Spleen (tissue), 11 donors: Measurements from ENCODE around the gene CPLANE1. TPM values are rescaled to one million over a fixed set of nuclear protein-coding genes. Genes with fewer than 3 reads are reported as not detected.
A peak's percentile ranks its signal among the peaks of the same experiment; 100 is the strongest.
"Not testable (repeated sequence)": the region's sequence is repeated elsewhere in the genome, so short reads cannot be mapped to it uniquely, and the experiment has no call there.

ENCODE experiments used
- DNase-seq: peaks from one replicate; pipeline ENCODE4 v3.0.0-alpha.2; 2020
- H3K27ac ChIP-seq, 8 donors: fragments of 200-600 bp; sonication (generic) in 7 of 8; 1 replicate in 4 of 8; 2 replicates in 4 of 8; pipeline versions ENCODE4 v1.5.0 to v1.8.0; 2016 to 2021; ENCODE audit warnings: inconsistent platforms in 4 of 8, mild to moderate bottlenecking in 4 of 8, moderate library complexity in 1 of 8
- H3K27me3 ChIP-seq, 7 donors: fragments of 200-600 bp; sonication (generic) in 6 of 7; replicated peaks in 1 of 7; 1 replicate in 4 of 7; 2 replicates in 3 of 7; pipeline versions ENCODE4 v1.5.0 to v1.8.0; 2016 to 2021; ENCODE audit warnings: inconsistent platforms in 3 of 7, mild to moderate bottlenecking in 1 of 7
- H3K36me3 ChIP-seq, 6 donors: fragments of 200-600 bp; sonication (generic) in 5 of 6; 1 replicate in 4 of 6; 2 replicates in 2 of 6; pipeline versions ENCODE4 v1.5.0 to v1.8.0; 2016 to 2021; ENCODE audit warnings: inconsistent platforms in 2 of 6
- H3K4me1 ChIP-seq, 6 donors: fragments of 200-600 bp; sonication (generic) in 5 of 6; 1 replicate in 3 of 6; 2 replicates in 3 of 6; pipeline versions ENCODE4 v1.5.0 to v1.8.0; 2016 to 2021; ENCODE audit warnings: inconsistent platforms in 3 of 6
- H3K4me3 ChIP-seq, 8 donors: fragments of 200-600 bp; sonication (generic) in 7 of 8; 1 replicate in 4 of 8; 2 replicates in 4 of 8; pipeline versions ENCODE4 v1.5.0 to v1.8.0; 2016 to 2021; ENCODE audit warnings: inconsistent platforms in 4 of 8, mild to moderate bottlenecking in 4 of 8, moderate library complexity in 2 of 8
- H3K9me3 ChIP-seq, 8 donors: fragments of 200-600 bp; sonication (generic) in 7 of 8; 1 replicate in 4 of 8; 2 replicates in 4 of 8; pipeline versions ENCODE4 v1.5.0 to v1.8.0; 2016 to 2021; ENCODE audit warnings: inconsistent platforms in 4 of 8
- CTCF ChIP-seq, 11 experiments: fragments of 200-600 bp in 7 of 11; fragments of 450-650 bp in 4 of 11; sonication (generic) in 4 of 11; IDR thresholded peaks in 8 of 11; conservative IDR thresholded peaks in 3 of 11; 1 replicate in 7 of 11; 2 replicates in 4 of 11; pipeline versions ENCODE4 v1.4.0 to v1.8.0; 2016 to 2021; ENCODE audit warnings: antibody characterized with exemption in 11 of 11, inconsistent platforms in 4 of 11, mild to moderate bottlenecking in 1 of 11
- POLR2A ChIP-seq, 3 donors: fragments of 450-650 bp; IDR thresholded peaks; one replicate each; pipeline ENCODE4 v1.5.1; 2017; ENCODE audit warnings: antibody characterized with exemption in 3 of 3, mild to moderate bottlenecking in 1 of 3
- POLR2AphosphoS5 ChIP-seq, 3 donors: sonication (generic); formaldehyde crosslinking; IDR thresholded peaks; one replicate each; pipeline ENCODE4 v1.5.1; 2017; ENCODE audit warnings: antibody characterized with exemption in 3 of 3
- WGBS, 5 donors: extraction: QIAGEN DNeasy Blood & Tissue Kit in 3 of 5; methylation state at CpG; one replicate each; pipeline versions ENCODE4 v1.1.5 to v1.1.7; 2013 to 2018; 5-methylcytosine and 5-hydroxymethylcytosine counted together
- intact Hi-C: fragments of 100-400 bp; cut with DNase I; formaldehyde crosslinking; loops from one replicate; pipeline ENCODE4 v1.15.0; 2023; ENCODE audit warnings: low total_unique reads
- polyA plus RNA-seq, 3 donors: library from polyadenylated mRNA; stranded (reverse); fragments of 200-250 nt; gene quantifications; one replicate each; pipeline ENCODE4 v1.2.1, GENCODE V29; 2013
- total RNA-seq, 7 donors: library from RNA; depleted of rRNA in 3 of 7; stranded (reverse); fragments of >200 nt in 3 of 7; fragmentation: NEBNext Ultra II Directional in 4 of 7; extraction: Animal tissue kit (Norgen Biotek cat#: 25700) in 4 of 7; gene quantifications; one replicate each; pipeline versions ENCODE4 v1.1.0 to v1.2.1, GENCODE V29; 2016 to 2021
- donor health status: healthy with polysubstance abuse.
- donor health status: DM: no; HTN: no; CAD: no; lungs with moderate emphysema.
- donor health status: DM: no; HTN: no; CAD: no.
- donor health status: Bipolar disorder and iron deficiency.
- donor health status: healthy.
- donor health status: DM: no; HTN: no; CAD: no.
- donor health status: DM: yes; HTN: yes; CAD: no.

Gene CPLANE1
- total and polyA plus RNA-seq, 10 donors = 1.2 to 31.7 (median 19.1) TPM

- DNase-seq = no peak
- Histone ChIP-seq H3K9me3 (peaks cover 0 to 24% (median 17%) of the 10 kb centered on the region in 8 donors), H3K4me1 (no peaks in the 10 kb centered on the region), H3K27me3 (no peaks in the 10 kb centered on the region), H3K27ac (no peak overlapping the region), H3K36me3 (no peaks in the 10 kb centered on the region), H3K4me3 (no peak overlapping the region)
- intact Hi-C loops = no loop called here
- 61 to 88% (median 74%) methylated on average over 1 of the region's 1 CpG for WGBS, 5 donors
- TF ChIP-seq POLR2A (IDR thresholded peaks at IDR 0.05) (no peak), POLR2AphosphoS5 (IDR thresholded peaks at IDR 0.05) (no peak)
Measured at GRCh38 chr5:37272511-37272910, 23.3 kb upstream of the CPLANE1 start.

GRCh38 chr5:37268100-37268499, 18.9 kb upstream of the CPLANE1 start:
- H3K36me3 ChIP-seq, intact Hi-C loops, DNase-seq, H3K27me3 ChIP-seq, H3K27ac ChIP-seq, H3K4me3 ChIP-seq, H3K4me1 ChIP-seq: not testable (repeated sequence)
- peaks cover 0 to 24% (median 17%) of the 10 kb centered on the region in 8 donors for H3K9me3 ChIP-seq

GRCh38 chr5:37255774-37256358, 6.7 kb upstream of the CPLANE1 start:
- DNase-seq = no peak
- Histone ChIP-seq H3K9me3 (peaks cover 0 to 24% (median 11%) of the 10 kb centered on the region in 8 donors), H3K27ac (no peak overlapping the region), H3K27me3 (no peaks in the 10 kb centered on the region), H3K36me3 (no peaks in the 10 kb centered on the region), H3K4me1 (no peaks in the 10 kb centered on the region), H3K4me3 (no peak overlapping the region)
- 87 to 97% (median 93%) methylated on average over 4 of the region's 4 CpGs for WGBS, 5 donors
- no peak for TF ChIP-seq POLR2AphosphoS5 (IDR thresholded peaks at IDR 0.05)
- intact Hi-C loops = no loop called here

- 95 to 100% (median 97%) methylated on average over 1 of the region's 1 CpG for WGBS, 5 donors
- intact Hi-C loops = no loop called here
- no peak overlapping the region for H3K4me3 ChIP-seq
Measured at GRCh38 chr5:37254581-37254980, 5.4 kb upstream of the CPLANE1 start.

GRCh38 chr5:37251665-37252064, 2.5 kb upstream of the CPLANE1 start:
- intact Hi-C loops = no loop called here

More at GRCh38 chr5:37254581-37254980, 5.4 kb upstream of the CPLANE1 start:
- Histone ChIP-seq H3K36me3 (no peaks in the 10 kb centered on the region), H3K27ac (no peak overlapping the region), H3K4me1 (peaks cover 0 to 6% (median 4%) of the 10 kb centered on the region in 6 donors), H3K27me3 (no peaks in the 10 kb centered on the region), H3K9me3 (peaks cover 0 to 19% (median 9%) of the 10 kb centered on the region in 8 donors)
- TF ChIP-seq POLR2A (IDR thresholded peaks at IDR 0.05) (no peak), POLR2AphosphoS5 (IDR thresholded peaks at IDR 0.05) (no peak)
- DNase-seq = no peak

GRCh38 chr5:37249815-37250164, 614 bp upstream of the CPLANE1 start:
- Histone ChIP-seq H3K4me1 (peaks cover 8 to 43% (median 27%) of the 10 kb centered on the region in 6 donors), H3K4me3 (peak overlapping the region; percentile 59 to 92 (median 69)), H3K27me3 (no peaks in the 10 kb centered on the region), H3K9me3 (peaks cover 0 to 13% (median 9%) of the 10 kb centered on the region in 8 donors), H3K36me3 (no peaks in the 10 kb centered on the region), H3K27ac (peak overlapping the region; percentile 77 to 93 (median 85))
- WGBS, 5 donors = 72 to 84% (median 77%) methylated on average over 10 of the region's 10 CpGs
- TF ChIP-seq POLR2AphosphoS5 (IDR thresholded peaks at IDR 0.05) (no peak), POLR2A (IDR thresholded peaks at IDR 0.05) (no peak), CTCF (IDR thresholded peaks at IDR 0.05 in 8 of 11, conservative IDR thresholded peaks at IDR 0.05 in 3 of 11) (no peak)
- DNase-seq = no peak
- intact Hi-C loops = no loop called here

More at GRCh38 chr5:37251665-37252064, 2.5 kb upstream of the CPLANE1 start:
- H3K27me3 ChIP-seq = no peaks in the 10 kb centered on the region
- TF ChIP-seq CTCF (IDR thresholded peaks at IDR 0.05 in 8 of 11, conservative IDR thresholded peaks at IDR 0.05 in 3 of 11) = no peak
- TF ChIP-seq POLR2AphosphoS5 (IDR thresholded peaks at IDR 0.05) = no peak
- TF ChIP-seq POLR2A (IDR thresholded peaks at IDR 0.05) = no peak
- H3K27ac ChIP-seq = no peak overlapping the region
- H3K36me3 ChIP-seq = no peaks in the 10 kb centered on the region
- H3K4me3 ChIP-seq = no peak overlapping the region
- peaks cover 8 to 30% (median 25%) of the 10 kb centered on the region in 6 donors for H3K4me1 ChIP-seq
- DNase-seq = no peak
- peaks cover 0 to 13% (median 9%) of the 10 kb centered on the region in 8 donors for H3K9me3 ChIP-seq
